PC-3 (cell line): ENCODE results near the gene FBXO31. TPM values are rescaled to one million over a fixed set of nuclear protein-coding genes. Genes with fewer than 3 reads are reported as not detected.

Source experiments
- ATAC-seq: fragments of 200-7000 bp; cut with Tn5 transposase; 2 replicates; pipeline ENCODE4 v1.9.1; 2020; ENCODE audit warnings: mild to moderate bottlenecking, moderate library complexity
- BruUV-seq: library from RNA; stranded (reverse); fragments of 400-500 nt; replicated peaks from 2 replicates; lab custom pipeline; 2021; lab: Mats Ljungman, UMichigan
- CTCF ChIA-PET: fragments of 300-600 bp; sonication (Branson Sonifier 250); formaldehyde crosslinking; loops from one replicate; lab custom pipeline; 2022; ENCODE audit warnings: antibody characterized with exemption; lab: Charles Lee
- POLR2A ChIA-PET: fragments of 300-600 bp; sonication (Branson Sonifier 250); formaldehyde crosslinking; loops from one replicate; lab custom pipeline; 2022; ENCODE audit warnings: antibody characterized with exemption; ENCODE audit not compliant: unreplicated experiment; lab: Charles Lee
- DNase-seq: peaks from one replicate; pipeline ENCODE4 v3.0.0-alpha.2; 2015
- H2AFZ ChIP-seq: fragments of 300-600 bp; sonication (generic); 2 replicates; pipeline ENCODE4 v1.6.0; 2016; ENCODE audit warnings: antibody characterized with exemption, low read length
- H3F3A ChIP-seq: fragments of 300-600 bp; sonication (generic); one replicate; pipeline ENCODE4 v1.6.0; 2017; ENCODE audit warnings: antibody characterized with exemption, low read length, control low read depth, mild to moderate bottlenecking; ENCODE audit not compliant: unreplicated experiment
- H3K27ac ChIP-seq: fragments of 300-600 bp; sonication (generic); 2 replicates; pipeline ENCODE4 v1.5.1; 2016; ENCODE audit warnings: mild to moderate bottlenecking, low read length
- H3K27me3 ChIP-seq: fragments of 300-600 bp; sonication (generic); 2 replicates; pipeline ENCODE4 v1.6.1; 2016; ENCODE audit warnings: low read length, mixed read lengths
- H3K36me3 ChIP-seq: fragments of 300-600 bp; sonication (generic); 2 replicates; pipeline ENCODE4 v1.6.1; 2016; ENCODE audit warnings: low read depth, mixed run types, low read length, mixed read lengths
- H3K4me1 ChIP-seq: fragments of 300-600 bp; sonication (generic); 2 replicates; pipeline ENCODE4 v1.5.1; 2016; ENCODE audit warnings: low read length; ENCODE audit not compliant: insufficient read depth
- H3K4me2 ChIP-seq: fragments of 300-600 bp; sonication (generic); 2 replicates; pipeline ENCODE4 v1.6.0; 2016; ENCODE audit warnings: low read length
- H3K4me3 ChIP-seq: fragments of 300-600 bp; sonication (generic); 2 replicates; pipeline ENCODE4 v1.5.1; 2016; ENCODE audit warnings: mild to moderate bottlenecking, low read length, mixed read lengths
- H3K79me2 ChIP-seq: fragments of 300-600 bp; sonication (generic); 2 replicates; pipeline ENCODE4 v1.6.1; 2017; ENCODE audit warnings: low read length, mixed read lengths
- H3K9ac ChIP-seq: fragments of 300-600 bp; sonication (generic); 2 replicates; pipeline ENCODE4 v1.6.0; 2016; ENCODE audit warnings: mild to moderate bottlenecking, low read length
- H3K9me2 ChIP-seq: fragments of 300-600 bp; sonication (generic); replicated peaks from 2 replicates; pipeline ENCODE4 v1.6.1; 2016; ENCODE audit warnings: mixed run types, low read length, mixed read lengths
- H3K9me3 ChIP-seq: fragments of 300-600 bp; sonication (generic); 2 replicates; pipeline ENCODE4 v1.6.1; 2016; ENCODE audit warnings: low read length, mixed read lengths
- H4K20me1 ChIP-seq: fragments of 300-600 bp; sonication (generic); 2 replicates; pipeline ENCODE4 v1.6.1; 2016; ENCODE audit warnings: low read length, mixed read lengths
- CTCF ChIP-seq: fragments of 300-600 bp; sonication (generic); conservative IDR thresholded peaks from 2 replicates; pipeline ENCODE4 v1.5.1; 2017; ENCODE audit warnings: antibody characterized with exemption, low read depth, mild to moderate bottlenecking, low read length
- EZH2 ChIP-seq: fragments of 300-600 bp; sonication (generic); IDR thresholded peaks from one replicate; pipeline ENCODE4 v1.6.1; 2017; ENCODE audit warnings: antibody characterized with exemption, mild to moderate bottlenecking, low read length; ENCODE audit not compliant: unreplicated experiment
- EZH2phosphoT487 ChIP-seq: fragments of 300-600 bp; sonication (generic); IDR thresholded peaks from 2 replicates; pipeline ENCODE4 v1.6.1; 2018; ENCODE audit warnings: mild to moderate bottlenecking, antibody characterized with exemption, low read length, borderline replicate concordance
- intact Hi-C: fragments of 100-400 bp; cut with micrococcal nuclease; formaldehyde crosslinking; loops from 2 replicates; pipeline ENCODE4 v1.9.0; 2023
- total RNA-seq: library from RNA; depleted of rRNA; stranded (reverse); fragments of >200 nt; gene quantifications from 2 replicates; pipeline ENCODE4 v1.2.3, GENCODE V29; 2014

Gene FBXO31
- total RNA-seq, 1 experiment from 2014 or later: 14.8 TPM

GRCh38 chr16:87409781-87410180, 26.2 kb upstream of the FBXO31 start:
- ATAC-seq (no peak), DNase-seq (no peak)
- ChIA-PET POLR2A (no interaction called here), CTCF (no interaction called here)
- Histone ChIP-seq H3K79me2 (no peaks in the 10 kb centered on the region), H3K9me2 (no peaks in the 10 kb centered on the region), H2AFZ (no peak overlapping the region), H4K20me1 (no peaks in the 10 kb centered on the region), H3K9ac (no peak overlapping the region), H3F3A (no peaks in the 10 kb centered on the region), H3K27me3 (no peaks in the 10 kb centered on the region), H3K4me3 (no peak overlapping the region), H3K36me3 (no peaks in the 10 kb centered on the region; the same call in 1 of the 2 replicates), H3K4me2 (no peak overlapping the region), H3K9me3 (no peaks in the 10 kb centered on the region), H3K4me1 (no peaks in the 10 kb centered on the region), H3K27ac (no peak overlapping the region)
- TF ChIP-seq EZH2phosphoT487: no peak
- BruUV-seq: no TSS peak
- intact Hi-C loops: loop anchor here (10.0 kb wide), 1 partner anchor 55 kb away; no protein-coding TSS in a partner anchor

- no peak overlapping the region for H3K9ac ChIP-seq
- no peak overlapping the region for H3K4me2 ChIP-seq
- ATAC-seq: no peak
- H3F3A ChIP-seq: no peaks in the 10 kb centered on the region
- H3K4me3 ChIP-seq: no peak overlapping the region
- no peaks in the 10 kb centered on the region for H3K4me1 ChIP-seq
- ChIA-PET CTCF (no interaction called here), POLR2A (no interaction called here)
- TF ChIP-seq EZH2phosphoT487 (no peak), EZH2 (no peak), CTCF (no peak)
- H2AFZ ChIP-seq: no peak overlapping the region
- DNase-seq: no peak
- no peaks in the 10 kb centered on the region; the same call in 1 of the 2 replicates for H3K36me3 ChIP-seq
- no peak overlapping the region for H3K27ac ChIP-seq
- no peaks in the 10 kb centered on the region for H3K27me3 ChIP-seq
- H3K9me2 ChIP-seq: no peaks in the 10 kb centered on the region
- no TSS peak for BruUV-seq
- H3K79me2 ChIP-seq: no peaks in the 10 kb centered on the region
- H3K9me3 ChIP-seq: no peaks in the 10 kb centered on the region
- intact Hi-C loops: no loop called here
- H4K20me1 ChIP-seq: no peaks in the 10 kb centered on the region
Measured at GRCh38 chr16:87409153-87409552, 25.6 kb upstream of the FBXO31 start.

GRCh38 chr16:87407511-87408112, 24.0 kb upstream of the FBXO31 start:
- DNase-seq: peak; percentile 7
- TF ChIP-seq EZH2 (no peak), EZH2phosphoT487 (no peak), CTCF (no peak)
- Histone ChIP-seq H3K4me3 (no peak overlapping the region), H4K20me1 (no peaks in the 10 kb centered on the region), H3K27ac (no peak overlapping the region), H2AFZ (no peak overlapping the region), H3K9me3 (no peaks in the 10 kb centered on the region), H3K27me3 (no peaks in the 10 kb centered on the region), H3K79me2 (no peaks in the 10 kb centered on the region), H3K9me2 (no peaks in the 10 kb centered on the region), H3K4me2 (no peak overlapping the region), H3K36me3 (no peaks in the 10 kb centered on the region; the same call in 1 of the 2 replicates), H3F3A (no peaks in the 10 kb centered on the region), H3K9ac (no peak overlapping the region), H3K4me1 (no peaks in the 10 kb centered on the region)
- intact Hi-C loops: no loop called here
- ChIA-PET CTCF (no interaction called here), POLR2A (no interaction called here)
- no TSS peak for BruUV-seq
- ATAC-seq: no peak
